Measurements from ENCODE around the gene SLC35A3.

The SLC35A3 gene

DNA sequence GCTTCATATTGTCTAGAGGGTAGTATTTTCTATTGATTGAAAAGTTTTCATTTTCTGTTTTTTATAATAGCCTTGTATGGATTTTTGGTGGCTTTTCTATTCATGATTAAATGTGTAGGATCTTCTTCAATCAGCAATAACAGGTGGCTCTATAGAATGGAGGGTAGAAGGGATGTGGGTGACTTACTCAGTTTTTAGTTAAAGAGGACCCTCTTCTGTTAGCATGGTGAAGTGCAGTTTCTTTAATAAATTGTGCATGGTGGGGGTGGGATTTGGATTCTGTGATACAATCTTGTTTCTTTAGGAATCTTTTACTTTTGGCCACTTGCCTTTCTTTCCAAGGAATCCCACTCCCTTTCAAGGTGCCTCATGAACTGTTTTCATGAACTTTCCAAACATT is 64.7 kb downstream of the SLC35A3 start:
- DNase-seq (ENCODE audit: low read depth) = peak; percentile 69
- TF ChIP-seq, protein P1, sequence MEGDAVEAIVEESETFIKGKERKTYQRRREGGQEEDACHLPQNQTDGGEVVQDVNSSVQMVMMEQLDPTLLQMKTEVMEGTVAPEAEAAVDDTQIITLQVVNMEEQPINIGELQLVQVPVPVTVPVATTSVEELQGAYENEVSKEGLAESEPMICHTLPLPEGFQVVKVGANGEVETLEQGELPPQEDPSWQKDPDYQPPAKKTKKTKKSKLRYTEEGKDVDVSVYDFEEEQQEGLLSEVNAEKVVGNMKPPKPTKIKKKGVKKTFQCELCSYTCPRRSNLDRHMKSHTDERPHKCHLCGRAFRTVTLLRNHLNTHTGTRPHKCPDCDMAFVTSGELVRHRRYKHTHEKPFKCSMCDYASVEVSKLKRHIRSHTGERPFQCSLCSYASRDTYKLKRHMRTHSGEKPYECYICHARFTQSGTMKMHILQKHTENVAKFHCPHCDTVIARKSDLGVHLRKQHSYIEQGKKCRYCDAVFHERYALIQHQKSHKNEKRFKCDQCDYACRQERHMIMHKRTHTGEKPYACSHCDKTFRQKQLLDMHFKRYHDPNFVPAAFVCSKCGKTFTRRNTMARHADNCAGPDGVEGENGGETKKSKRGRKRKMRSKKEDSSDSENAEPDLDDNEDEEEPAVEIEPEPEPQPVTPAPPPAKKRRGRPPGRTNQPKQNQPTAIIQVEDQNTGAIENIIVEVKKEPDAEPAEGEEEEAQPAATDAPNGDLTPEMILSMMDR (conservative IDR thresholded peaks at IDR 0.05; ENCODE audit: low read depth, low read length) = peak; percentile 58

DNA sequence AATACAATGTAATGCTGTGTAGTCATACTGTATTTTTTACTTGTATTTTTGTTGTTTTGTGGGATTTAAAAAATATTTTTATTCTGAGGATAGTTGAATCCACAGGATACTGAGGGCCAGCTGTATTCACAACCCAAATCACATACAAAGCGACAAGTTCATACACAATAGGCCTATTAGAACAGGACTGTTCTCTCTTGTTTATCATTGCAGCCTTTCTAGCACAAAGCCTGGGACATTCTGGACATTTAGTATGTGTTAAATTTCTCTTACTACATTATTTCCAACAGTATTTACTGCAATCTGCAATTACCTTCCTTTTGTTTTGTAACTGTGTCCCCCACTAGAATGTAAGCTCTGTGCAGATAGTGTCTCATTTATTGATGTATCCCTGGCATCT is 65.4 kb downstream of the SLC35A3 start:
- no peak for DNase-seq (ENCODE audit: low read depth)
- TF ChIP-seq, protein P1 (conservative IDR thresholded peaks at IDR 0.05; ENCODE audit: low read depth, low read length) = no peak
- no peak overlapping the region for H3K4me3 ChIP-seq (ENCODE audit: low read depth, low read length)

More for the DNA sequence above, 64.7 kb downstream of the SLC35A3 start:
- no peak overlapping the region for H3K4me3 ChIP-seq (ENCODE audit: low read depth, low read length)

DNA sequence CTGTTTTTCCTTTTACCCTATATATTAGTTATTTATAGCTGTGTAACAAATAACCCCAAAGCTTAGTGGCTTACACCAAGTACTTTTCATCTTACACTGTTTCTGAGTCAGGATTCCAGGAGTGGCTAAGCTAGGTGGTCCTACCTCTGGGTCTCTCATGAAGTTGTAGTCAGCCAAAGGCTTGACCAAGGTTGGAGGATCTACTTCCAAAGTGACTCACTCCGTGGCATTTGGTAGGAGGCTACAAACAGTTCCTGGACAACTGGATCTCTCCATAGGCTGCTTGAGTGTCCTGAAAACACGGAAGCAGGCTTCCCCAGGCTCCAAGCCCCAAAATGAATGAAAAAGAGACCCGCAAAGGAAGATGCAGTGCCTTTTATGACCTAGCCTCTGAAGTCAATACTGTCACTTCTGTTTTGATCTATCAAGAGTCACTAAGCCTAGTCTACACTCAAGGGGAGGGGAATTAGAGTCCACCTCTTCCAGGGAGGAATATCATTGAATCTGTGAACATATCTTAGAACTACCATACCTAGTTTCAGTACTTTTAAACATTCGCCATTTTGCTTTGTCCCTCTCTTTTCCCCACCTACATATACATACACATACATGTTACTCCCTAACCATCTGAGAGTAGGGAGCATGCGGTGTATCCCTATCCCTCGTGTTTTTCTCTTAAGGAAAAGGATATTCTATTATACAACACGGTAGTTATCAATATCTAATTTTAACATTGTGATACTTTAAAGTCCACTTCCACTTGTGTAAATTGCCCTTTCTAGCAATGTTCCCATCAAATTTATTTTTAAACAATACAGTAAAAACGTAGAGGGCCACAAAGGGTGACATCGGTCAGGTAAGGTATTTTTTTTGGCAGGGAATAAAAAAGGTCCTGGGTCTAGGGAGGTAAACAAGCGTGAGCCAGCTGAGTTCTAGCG is 67.2 kb downstream of the SLC35A3 start:
- peak; percentile 43 for DNase-seq (ENCODE audit: low read depth)
- peak overlapping the region; percentile 89 for H3K4me3 ChIP-seq (ENCODE audit: low read depth, low read length)
- TF ChIP-seq, protein P1 (conservative IDR thresholded peaks at IDR 0.05; ENCODE audit: low read depth, low read length) = no peak

DNA sequence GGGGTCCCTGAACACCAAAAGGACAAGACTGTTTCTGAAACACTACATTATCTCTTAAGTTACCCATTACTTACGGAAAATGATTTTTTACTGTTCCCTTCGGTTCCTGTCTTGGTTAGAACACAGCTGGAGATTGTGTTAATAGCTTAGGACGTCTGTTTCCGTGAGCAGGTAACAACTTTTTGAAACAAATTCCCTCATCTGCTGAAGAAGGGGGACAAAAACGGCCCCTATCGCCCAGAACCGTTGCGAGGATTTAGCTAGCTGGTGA is 67.8 kb downstream of the SLC35A3 start:
- DNase-seq (ENCODE audit: low read depth) = no peak
- H3K4me3 ChIP-seq (ENCODE audit: low read depth, low read length) = peak overlapping the region; percentile 89
- TF ChIP-seq, protein P1 (conservative IDR thresholded peaks at IDR 0.05; ENCODE audit: low read depth, low read length) = no peak

DNA sequence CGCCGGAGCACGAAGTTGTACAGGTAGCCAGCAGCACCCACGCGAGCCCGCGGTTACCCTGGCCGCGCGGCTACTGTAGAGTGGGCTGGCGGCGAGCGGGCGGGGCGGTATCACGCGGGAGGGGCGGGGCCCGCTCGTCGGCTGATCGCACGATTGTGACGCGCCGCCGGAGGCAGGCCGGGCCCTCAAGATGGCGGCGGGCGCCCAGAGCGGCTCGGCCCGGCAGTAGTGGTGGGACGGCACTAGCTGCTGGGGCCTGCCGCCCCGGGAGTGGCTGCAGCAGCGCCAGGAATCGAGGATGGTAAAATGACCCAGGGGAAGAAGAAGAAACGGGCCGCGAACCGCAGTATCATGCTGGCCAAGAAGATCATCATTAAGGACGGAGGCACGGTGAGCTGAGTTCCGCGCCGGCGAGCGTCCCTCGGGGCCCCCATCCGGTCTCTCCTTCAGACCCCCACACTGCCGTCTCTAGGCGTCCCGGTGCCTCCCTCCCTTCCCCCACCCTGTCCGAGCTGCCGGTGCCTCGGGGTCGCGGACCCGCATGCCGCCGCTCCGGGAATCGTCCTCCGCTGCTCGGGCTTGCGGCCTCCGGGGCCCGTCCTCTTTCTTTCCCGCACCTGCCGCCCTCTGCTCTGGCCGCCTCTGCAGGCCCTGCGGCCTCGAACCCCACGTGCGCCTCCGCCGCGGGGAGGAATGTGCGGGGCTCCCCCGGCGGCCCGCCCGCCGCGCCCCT is 68.3 kb downstream of the SLC35A3 start:
- H3K4me3 ChIP-seq (ENCODE audit: low read depth, low read length) = peak overlapping the region; percentile 89
- peak; percentile 90 for DNase-seq (ENCODE audit: low read depth)
- TF ChIP-seq, protein P1 (conservative IDR thresholded peaks at IDR 0.05; ENCODE audit: low read depth, low read length) = no peak

DNA sequence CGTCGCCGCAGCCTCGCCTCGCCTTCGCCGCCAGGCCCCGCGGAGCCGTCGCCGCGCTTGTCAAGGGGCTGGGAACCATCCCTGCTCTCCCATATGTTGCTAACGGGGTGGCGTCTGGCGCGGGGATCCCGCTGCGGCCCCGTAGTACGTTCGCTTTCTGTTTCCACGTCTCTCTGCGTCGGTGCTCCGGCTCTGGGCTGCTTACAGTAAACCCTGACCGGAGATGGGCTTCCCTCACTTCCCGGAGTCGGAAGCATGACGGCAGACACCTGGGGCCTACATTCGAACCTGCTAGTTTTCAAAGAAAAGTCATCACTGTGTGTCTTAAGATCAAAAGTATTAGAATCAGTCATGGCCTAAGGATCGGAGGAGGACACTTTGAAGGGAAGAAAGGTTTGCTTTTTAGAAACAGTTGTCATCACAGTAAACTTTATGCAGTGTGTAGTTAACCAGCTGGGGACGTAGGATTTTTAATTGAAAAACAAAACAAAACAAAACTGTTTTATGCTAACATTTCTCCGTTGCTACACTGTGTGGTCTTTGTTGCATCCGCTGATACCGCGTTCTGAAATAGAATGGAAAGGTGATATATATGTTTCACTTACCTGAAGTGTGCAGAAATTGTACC is 69.0 kb downstream of the SLC35A3 start:
- TF ChIP-seq, protein P1 (conservative IDR thresholded peaks at IDR 0.05; ENCODE audit: low read depth, low read length) = no peak
- H3K4me3 ChIP-seq (ENCODE audit: low read depth, low read length) = peak overlapping the region; percentile 89
- peak; percentile 85 for DNase-seq (ENCODE audit: low read depth)

Data from choroid plexus epithelial cell (primary cell).